HG03039 (cell line): ENCODE measurements around the gene RASL11B.

ENCODE experiments used
- ATAC-seq: cut with Tn5 transposase; IDR thresholded peaks from one replicate; pipeline ENCODE4 v1.9.1; 2021; ENCODE audit warnings: mild to moderate bottlenecking, moderate library complexity; ENCODE audit not compliant: unreplicated experiment

Gene RASL11B

DNA sequence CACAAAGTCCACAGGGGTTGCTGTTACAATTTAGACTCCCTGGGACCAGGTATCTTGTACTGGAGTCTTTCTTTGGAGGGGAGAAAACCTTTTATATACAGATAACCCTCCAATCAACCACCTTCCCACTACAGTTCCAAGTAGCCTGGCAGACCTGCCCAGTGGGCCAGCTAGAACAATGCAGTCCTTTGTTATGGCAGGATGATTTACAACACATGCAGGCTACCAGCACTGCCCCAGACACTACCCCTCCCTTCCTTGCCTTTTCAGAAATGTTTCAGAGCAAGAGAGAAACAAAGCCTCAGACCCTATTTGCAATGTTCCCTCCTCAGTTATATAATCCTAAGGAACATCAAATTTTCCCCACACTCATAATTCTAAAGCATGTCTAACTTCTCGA, 11.1 kb downstream of the RASL11B start:
- no peak for ATAC-seq

DNA sequence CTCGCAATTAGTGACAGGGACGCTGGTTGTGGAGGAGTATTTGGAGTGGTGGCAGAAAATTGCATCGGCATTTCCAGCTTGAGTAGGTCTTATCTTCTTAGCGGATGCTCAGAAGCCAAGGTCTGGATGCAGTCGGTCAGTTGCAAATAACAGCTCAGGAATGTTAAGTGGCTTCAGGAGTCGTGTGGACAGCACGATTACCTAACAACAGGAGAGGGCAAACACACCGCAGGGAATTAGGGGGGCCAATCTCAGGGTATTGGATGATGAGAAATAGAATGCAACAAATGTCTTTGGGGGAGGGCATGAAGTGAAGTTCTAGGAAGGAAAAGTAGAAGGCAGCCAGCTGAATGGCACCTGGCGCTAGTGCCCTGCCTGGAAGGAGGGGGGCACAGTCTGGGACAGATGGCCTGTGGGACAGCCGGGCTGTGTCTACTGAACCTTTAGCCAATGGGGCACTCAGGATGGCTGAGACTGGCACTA, 11.8 kb downstream of the RASL11B start:
- ATAC-seq: no peak

DNA sequence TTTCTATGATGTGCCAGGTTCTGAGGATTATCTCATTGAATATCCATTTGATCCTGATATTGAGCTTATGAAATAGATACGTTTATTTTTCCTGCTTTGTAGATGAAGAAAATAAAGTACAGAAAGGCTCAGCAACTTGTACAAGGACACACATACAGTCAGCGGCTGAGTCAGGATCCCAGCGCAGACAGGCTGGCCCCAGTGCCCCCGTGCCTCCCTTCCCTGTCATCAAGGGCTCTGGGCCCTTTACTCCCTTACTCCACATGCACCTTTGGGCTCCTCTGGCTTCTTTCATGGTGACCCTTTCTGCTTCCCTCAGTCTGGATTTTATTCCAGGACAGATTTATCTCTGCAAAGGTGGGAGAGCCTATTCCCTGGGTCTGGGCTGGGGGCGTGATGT, 12.8 kb downstream of the RASL11B start:
- no peak for ATAC-seq

DNA sequence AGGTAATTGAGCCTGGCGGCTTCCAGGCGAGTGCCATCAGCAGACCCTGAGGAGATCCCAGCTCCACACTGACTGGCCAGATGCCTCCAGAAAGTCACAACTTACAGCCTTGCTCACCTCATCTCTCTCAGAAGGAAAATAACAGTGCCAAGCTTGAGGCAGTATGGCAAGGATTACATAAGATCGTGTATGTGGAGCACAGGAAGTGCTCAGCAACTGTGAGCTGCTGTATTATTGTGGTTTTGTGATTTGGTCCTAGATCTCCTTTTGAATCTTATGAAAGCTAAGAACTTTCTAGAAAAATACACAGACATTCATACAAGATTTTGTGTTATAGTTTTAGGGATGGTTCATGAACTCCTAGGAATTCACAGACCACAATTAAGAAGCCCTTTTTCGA, 14.0 kb downstream of the RASL11B start:
- ATAC-seq: no peak

DNA sequence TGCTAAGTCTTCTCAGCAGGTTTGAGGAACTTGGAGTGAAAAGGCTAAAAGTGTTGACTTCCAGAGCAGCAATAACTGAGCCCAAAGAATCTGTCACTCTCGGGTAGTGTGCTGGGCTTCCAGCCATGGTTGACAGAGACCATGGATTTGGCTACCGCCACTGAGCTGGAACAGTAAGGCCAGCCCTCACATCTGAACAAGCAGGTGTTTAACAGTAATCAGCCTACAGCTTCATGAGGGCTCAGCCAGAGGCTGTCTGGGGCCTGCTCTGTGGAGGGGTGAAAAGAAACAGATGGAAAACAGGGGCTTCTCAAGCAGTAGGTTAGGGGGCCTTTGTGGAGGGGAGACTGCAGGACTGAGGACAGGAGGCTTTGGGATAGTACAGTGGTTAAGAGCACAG, 14.9 kb downstream of the RASL11B start:
- no peak for ATAC-seq

DNA sequence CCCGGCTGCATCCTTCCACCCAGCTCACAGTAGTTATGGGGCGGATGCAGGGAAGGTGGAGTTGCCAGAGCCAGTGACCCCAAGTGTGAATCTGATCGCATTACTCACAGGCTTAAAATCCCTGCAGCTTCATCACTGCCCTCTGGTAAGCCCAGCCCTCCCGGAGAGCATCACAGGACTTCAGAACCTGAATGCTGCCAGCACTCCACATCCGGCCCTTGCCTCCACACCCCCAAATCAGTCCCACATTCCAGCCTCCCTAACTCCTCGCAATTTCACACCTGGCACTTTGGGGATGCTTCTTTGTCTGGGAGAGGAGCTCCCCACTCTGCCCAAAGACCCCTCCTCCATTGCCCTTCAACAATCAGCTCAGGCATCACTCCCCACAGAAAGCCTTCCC, 15.6 kb downstream of the RASL11B start:
- ATAC-seq: no peak

DNA sequence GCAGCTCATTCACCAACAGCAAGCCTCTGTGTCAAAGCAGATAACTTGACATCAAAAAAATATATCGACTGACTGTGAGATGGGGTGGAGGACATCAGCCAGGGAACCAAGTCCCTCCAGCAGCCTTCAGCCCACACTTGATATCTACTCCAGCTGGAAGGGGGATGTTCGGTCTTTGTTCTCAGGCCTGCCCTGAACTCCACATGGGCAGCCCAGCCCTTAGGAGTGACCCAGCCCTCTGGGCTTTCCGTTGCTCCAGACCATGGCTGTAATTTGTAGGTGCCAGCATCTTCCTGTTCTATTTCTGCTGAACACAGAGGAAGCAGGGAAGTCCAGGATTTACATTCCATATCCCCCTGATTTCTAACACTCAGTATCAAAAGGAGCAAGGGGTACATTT, 17.4 kb downstream of the RASL11B start:
- no peak for ATAC-seq

DNA sequence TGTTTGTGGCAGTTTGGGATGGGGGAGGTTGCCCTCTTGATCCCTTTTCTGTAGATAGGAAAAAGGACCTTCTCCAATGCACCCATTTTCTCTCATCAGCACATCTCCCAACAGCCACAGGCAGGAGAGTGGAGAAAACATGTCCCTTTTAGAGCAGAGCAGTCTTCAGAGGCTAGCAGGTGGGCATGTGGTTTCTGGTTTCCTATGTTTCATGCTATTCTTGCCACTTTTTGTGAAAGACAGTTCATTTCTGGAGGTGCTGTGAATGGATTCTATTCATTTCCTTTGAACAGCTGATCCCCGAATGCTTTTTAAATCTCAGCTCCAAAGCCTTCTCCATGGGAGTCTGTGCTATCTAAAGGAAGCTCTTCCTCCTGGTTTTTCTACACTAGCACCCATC, 18.9 kb downstream of the RASL11B start:
- no peak for ATAC-seq

DNA sequence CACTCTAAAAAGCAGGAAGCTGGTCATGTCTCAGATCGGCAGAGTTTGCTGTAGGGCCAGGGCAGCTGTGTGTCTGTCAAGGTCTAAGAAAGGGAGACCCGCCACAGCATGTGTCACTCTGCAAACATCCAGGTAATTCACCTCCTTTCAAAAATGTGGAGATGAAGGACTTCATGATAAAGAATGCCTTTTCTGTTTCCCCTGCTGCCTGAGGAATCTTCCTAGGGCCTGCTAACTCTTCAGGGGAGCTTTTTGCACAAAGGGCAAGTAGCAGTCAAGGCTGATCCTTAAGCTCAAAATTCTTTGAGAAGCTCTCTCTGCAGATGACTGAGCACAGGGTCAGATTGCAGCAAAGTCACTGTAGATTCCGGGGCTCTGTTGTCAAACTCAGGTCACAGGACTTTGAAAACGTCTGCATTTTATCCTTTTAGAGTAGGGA, 21.1 kb downstream of the RASL11B start:
- ATAC-seq: no peak

DNA sequence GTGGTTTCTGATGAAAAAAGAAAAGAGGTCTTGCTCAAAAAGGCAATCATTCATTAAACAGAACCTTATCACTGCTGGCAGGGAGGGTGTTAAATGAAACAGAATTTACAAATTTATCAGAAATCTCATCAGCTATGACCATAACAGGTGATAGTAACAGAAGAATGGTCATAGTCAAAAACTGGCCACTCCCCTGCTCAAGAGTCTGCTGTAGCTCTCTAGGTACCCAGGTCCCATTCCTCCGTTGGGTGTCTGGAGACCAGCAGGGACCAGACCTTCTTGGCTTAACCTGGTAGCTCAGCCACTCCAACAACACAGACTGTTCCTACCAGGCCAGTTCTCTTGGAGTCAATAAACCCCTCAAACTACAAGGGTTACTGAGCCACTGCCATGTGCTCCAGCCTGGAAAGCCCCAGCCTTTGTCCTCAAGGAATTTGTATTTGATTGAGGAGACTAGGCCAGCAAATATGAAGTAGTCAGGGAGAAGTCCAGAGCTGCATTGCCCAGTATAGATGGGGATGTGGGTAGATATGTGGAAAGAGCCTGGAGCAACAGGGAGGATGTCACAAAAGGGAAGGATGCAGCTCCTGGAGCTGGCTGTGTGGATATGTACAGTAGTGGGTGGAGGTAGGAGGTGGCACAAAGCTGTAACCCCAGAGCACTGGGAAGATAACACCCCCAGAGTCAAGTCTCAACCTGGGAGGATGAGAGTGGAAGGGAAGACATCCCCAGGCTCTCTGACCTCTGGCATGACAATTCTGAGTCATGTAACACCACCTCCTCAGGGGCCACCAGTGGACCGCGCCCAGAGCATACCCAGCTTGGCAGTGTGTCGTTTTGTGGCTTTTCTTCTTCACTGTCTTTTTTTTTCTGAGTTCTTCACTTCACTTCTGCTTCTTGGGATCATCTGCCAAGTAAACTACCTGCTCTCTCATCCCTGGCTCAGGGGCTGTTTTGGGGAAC, 21.9 kb downstream of the RASL11B start:
- no peak for ATAC-seq

DNA sequence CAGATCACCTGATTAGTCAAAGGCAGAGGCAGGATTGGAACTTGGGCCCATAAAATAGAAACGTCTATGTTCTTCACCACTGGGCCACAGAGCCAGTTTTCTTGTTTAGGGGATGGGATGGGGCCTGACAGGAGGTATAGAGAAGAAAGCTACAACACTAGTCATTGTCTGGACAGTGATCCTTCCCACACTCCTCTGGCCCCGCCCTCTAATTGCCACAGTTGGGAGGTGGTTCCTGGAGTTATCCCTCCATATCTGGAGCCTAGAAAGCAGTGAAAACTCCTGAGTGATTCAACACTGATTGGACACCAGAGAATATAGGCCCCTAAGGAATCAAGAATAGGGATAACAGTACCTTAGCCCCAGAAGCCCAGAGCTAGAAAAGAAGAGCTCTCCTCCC, 22.9 kb downstream of the RASL11B start:
- ATAC-seq: no peak

DNA sequence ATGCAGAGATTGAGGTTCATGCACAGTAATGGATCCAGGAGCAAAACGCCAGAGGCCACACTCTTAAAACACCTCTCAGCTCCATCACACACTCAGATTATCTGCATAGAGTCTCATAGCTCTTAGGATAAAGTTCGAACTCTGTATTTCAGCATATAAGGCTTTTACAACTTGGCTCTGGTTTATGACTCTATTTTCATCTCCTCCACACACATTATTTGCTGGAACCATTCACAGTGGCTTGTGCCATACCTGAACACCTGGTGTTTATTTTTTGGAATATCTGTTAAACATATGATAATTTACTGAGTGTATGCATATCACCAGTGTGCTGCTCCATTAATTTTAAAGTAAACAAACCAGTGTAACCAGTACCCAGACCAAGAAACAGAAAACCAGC, 27.2 kb downstream of the RASL11B start:
- ATAC-seq: no peak

DNA sequence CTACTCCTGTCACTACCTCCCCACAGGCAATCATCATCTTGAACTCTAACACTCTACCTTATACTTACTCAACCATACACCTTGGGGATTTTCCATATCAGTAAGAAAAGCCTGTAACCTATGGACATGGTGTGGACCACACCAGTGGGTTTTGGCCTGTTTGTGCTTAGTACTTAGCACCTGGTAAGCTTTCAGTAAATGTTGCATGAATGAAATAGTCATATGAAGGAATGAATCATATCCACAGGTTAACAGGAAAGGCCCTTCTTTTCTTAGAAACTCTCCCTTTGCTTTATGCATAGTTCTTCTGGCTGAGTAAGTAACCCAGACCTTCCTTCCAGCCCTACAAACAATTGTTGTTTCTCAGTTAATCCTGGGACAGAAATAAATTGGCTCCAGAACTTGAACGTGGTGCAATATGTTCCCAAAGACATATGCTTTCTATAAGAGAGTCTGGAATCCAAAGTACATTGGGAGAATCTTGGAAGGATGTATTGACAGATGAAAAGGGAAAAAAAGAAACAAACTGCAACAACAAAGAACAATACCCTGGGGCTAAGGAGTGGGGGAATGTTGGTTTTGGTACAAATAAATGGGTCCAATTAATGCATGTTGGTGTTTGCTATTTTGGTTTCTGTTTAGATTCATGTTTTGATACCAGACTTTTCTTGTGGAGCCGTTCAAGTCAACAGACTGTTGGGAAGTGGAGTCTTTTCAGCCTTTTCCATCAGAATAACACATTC, 27.8 kb downstream of the RASL11B start:
- no peak for ATAC-seq

DNA sequence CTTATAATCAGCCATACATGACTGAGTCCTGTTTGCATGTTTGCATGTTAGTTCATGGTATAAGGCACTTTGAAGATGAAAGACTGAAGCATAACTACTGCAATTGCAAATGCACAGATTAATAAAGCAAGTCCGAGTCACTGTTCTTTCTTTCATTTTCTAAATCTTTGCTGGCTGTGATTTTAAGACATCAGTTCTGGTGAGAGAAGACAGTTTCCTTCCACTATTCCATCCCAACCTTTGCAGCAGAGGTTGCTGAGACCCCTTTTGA, 28.3 kb downstream of the RASL11B start:
- no peak for ATAC-seq

DNA sequence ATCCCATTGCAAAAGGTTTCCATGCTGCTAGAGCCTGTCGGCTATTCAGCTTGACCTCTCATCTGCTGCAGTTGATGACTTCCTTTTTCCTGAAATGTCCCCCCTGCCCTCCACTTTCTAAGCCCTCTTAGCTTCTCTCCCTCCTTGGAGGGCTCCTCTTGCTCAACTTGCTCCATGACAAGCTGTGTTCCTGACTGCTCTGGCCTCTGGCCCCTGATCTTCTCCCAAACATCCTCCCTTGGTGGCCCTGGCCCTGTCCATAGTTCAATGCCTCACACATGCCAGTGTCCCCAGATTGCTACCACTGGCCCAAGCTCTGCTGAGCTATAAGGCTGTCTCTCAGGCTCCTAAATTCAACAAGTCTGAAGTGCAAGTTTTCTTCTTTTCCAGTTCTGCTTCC, 29.6 kb downstream of the RASL11B start:
- no peak for ATAC-seq

DNA sequence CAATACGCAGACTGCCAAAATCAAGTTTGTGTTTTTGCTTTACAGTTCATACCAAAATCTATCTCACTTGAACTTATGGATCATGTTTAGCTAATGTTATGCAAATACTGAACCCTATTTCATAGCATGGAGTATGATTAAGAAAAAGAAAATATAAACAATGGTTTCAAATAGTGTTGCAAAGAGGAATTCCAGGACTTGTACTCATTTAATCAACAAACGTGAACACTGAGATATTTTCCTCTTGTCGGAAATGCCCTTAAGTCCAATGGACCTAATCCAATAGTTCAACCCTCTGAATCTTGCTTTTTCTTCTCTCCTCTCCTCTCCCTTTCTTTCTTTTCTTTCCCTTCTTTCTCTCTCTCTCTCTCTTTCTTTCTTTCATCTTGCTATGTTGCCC, 30.8 kb downstream of the RASL11B start:
- ATAC-seq: no peak

DNA sequence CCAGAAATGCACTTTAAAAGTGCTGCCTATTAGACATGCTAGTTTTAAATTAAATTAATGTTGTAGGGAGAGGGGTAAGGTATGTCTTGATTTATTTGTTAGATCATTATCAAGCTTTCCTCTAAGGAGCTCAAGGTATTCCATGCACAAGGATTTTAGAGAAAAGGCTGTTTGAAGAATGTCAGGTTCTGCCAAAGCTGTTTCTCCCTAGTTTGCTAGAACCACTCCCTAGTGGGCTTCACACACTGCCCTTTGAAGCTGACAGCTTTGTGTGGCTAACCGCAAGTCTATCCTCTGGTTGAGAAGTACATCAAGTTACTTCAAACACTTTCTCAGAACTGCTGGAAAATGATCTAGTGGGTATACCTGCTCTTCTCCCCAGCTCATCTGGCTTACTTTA, 32.3 kb downstream of the RASL11B start:
- ATAC-seq: no peak

DNA sequence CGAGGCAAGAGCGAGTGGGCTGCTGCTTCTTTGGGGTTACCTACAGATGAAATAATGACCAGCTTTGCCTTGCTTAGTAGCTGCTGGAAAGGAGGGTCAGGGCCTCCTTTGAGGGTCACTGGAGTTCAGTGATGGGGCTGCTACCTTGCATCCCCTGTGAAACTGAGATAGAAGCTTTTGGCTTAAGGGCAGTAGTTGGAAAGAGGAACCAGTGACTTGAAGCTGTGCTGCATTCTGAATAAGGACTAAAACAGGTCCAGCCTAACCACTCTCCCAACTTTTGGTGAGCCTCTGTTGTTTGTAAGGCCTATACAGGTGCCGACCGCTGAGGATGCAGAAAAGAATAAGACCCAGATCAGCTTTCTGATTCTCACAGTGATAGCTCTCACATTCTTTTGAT, 41.2 kb downstream of the RASL11B start:
- ATAC-seq: no peak

DNA sequence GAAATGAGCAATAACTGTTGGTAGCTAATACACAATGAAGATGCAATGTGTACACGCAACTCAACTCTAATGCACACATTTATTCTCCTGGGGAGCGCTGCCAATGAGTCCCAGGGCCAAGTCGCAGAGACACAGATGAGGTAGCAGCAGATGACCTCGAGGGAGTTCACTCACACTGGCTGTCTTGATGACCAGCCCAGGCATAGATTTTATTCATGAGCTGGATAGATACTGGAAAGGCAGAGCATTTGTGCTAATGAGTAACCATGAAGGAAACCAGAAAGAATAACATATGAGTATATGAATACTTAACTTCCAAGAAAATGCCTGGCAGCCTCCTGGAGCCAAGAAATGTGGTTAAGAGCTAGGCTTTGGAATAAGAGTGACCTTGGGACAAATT, 42.3 kb downstream of the RASL11B start:
- ATAC-seq: no peak

DNA sequence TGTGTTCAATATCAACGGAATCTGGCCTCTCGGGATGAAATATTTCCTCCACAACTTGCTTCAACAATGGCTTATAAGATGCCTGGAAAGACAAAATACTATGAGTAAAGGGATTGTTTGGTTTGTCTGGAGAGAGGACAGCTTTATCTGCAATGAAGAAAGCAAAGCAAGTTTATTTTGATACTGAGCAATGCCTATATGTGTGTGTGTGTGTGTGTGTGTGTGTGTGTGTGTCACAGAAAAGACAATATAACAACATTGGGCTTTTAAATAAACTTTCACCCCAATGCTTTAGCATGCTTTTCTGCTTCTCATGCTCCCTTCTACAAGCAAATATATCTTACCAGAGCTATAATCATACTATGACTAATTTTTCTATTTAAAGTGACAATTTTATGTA, 45.4 kb downstream of the RASL11B start:
- ATAC-seq: no peak

DNA sequence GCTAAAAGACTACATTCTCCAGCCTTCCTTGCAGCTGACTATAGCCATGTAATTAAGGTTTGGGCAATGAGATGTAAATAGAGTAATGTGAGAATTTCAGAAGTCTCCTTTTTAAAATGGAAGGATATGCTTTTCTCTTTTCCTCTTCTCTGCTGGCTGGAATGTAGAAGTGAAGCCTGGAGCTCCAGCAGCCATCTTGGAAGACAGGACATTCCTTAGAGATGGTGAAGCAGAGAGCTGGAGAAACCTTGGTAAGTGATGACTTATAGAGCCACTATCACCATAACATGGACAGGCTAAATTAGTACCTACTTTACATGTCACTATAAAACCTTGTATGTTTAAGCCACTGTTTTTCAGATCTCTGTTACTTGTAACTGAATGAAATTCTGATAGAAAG, 48.0 kb downstream of the RASL11B start:
- no peak for ATAC-seq

DNA sequence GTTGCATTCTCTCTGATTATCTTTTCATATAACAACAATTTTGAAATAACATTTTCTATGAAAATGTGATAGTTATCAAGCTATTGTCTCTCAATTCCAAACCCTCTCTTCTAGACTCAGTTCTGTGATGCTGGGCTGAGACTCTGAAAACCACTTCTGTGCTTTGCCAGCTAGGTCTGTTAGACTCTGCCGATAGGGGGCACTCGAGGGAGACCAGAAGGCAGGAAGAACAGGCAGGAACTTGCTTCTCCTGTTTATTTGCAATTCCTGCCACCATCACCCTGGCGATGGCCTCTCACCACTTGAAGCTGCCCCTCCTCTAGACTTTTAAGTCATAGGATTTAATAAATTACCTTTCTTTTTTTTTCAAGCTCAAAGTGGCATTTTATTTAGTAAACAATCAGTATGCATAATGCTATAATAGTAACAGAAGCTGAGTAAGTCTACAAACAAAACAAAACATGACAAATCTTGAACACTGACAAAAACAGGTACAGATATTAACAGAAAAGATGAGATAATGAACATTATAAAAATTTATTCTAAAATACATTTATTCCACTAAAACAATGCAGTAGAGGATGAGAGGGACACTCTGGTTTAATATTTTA, 49.7 kb downstream of the RASL11B start:
- ATAC-seq: peak; percentile 71
